GM21360 (cell line): ENCODE measurements around the gene GNG13.
"Not testable (repeated sequence)": the region's sequence is repeated elsewhere in the genome, so short reads cannot be mapped to it uniquely, and the experiment has no call there.

ENCODE experiments used
- ATAC-seq: cut with Tn5 transposase; IDR thresholded peaks from one replicate; pipeline ENCODE4 v1.9.1; 2021; ENCODE audit warnings: mild to moderate bottlenecking, moderate library complexity; ENCODE audit not compliant: unreplicated experiment

GNG13 gene, protein sequence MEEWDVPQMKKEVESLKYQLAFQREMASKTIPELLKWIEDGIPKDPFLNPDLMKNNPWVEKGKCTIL

GRCh38 chr16:799948-800833 lies at the start of gene GNG13:
Gene GNG13, minus strand, starts transcription at chr16:800734. Its CDS starts 1,657 bp downstream, at chr16:799077.
- ATAC-seq = no peak

GRCh38 chr16:848510-849253 lies 48.1 kb upstream of the GNG13 start:
- ATAC-seq = no peak

GRCh38 chr16:847681-848445 lies 47.3 kb upstream of the GNG13 start:
- ATAC-seq = no peak

- ATAC-seq = no peak
These were observed 46.6 kb upstream of the GNG13 start for GRCh38 chr16:847151-847550.

DNA sequence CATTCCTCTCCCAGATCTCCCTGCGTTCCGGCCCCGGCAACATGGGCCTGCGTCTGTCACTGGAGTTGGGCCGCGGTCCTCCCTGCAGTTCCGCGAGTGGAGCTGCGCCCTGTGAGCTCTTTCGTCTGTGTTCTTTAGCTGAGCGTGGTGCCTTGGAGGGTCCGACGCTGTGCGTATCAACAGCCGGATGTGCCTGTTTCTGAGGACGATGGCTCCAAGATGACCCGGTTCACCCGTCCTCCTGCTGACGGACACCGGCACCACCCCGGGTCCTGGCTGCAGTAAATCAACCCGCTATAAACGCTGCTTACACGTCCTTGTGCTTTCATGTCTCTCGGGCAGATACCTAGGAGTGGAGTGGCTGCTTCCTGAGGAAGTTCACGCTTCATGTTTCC lies 44.8 kb upstream of the GNG13 start:
- no peak for ATAC-seq

DNA sequence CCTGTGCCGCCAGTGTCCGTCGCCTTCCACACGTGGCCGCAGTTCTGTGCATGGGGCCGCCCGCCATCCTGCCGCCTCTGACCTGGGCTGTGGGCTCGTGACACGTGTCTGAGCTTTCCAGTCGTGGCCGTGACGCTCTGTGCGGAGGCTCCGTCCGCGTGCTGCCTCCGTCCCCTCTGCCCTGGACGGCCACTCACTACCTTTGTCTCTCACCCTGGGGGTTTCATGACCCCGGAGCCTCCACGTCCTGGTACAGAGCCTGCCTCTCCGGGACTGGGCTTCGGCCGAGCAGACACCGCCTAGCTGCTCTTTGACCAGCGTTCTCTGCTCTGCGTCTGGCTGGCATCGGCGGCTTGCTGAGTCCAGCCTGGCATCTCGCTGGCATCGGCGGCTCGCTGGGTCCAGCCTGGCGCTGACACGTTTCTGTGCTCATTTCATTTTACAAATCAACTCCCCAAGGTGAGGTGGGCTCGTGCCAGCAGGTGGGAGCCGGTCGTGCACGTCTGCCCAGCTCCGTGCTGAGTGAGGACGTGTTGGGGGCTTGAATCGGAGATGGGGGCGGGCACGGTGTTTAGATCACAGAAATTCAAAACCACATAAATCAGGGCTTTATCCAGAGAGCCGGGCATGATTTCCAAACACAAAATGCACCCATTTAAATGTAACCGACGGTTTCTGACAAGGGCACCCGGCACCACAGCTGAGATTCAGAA lies 44.3 kb upstream of the GNG13 start:
- ATAC-seq = no peak

DNA sequence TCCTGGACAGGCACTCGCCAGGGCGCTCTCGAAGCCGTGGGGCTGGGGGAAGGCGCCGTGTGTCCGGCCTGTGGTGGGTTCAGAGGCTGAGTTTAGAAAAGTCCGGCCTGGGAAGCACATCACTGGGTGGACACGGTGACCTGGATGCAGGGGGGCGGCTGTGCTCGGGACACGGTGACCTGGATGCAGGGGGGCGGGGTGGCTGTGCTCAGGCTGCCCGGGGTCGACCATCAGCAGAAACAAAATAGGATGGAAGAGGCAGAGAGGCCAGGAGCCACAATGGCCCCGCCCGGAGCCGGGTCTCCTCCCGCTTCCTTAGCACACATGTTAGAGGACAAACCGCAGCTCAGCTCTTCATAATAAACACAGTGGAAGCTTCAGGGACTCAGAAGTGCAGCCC lies 43.2 kb upstream of the GNG13 start:
- ATAC-seq = no peak

- ATAC-seq = no peak
These were observed 42.4 kb upstream of the GNG13 start for GRCh38 chr16:842711-843560.

DNA sequence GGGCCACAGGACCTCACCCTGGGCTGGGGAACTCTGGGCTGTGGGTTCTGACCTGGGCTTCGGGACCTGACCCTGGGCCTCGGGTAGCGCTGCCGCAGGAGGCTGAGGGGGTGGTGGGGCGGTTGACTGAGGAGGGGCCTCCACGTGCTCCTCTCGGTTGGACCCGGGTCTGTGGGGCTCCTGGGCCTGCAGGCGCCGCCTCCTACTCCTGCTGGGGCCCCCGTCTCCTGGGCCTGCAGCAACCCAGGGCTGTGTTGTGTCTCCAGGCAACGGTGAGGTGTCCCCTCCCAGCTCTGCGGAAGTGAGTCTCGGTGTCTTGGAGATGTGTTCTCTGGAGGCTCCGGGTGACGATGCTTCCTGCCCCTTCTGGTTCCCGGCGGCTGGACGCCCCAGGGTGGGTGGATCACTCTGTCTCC lies 41.5 kb upstream of the GNG13 start:
- no peak for ATAC-seq

DNA sequence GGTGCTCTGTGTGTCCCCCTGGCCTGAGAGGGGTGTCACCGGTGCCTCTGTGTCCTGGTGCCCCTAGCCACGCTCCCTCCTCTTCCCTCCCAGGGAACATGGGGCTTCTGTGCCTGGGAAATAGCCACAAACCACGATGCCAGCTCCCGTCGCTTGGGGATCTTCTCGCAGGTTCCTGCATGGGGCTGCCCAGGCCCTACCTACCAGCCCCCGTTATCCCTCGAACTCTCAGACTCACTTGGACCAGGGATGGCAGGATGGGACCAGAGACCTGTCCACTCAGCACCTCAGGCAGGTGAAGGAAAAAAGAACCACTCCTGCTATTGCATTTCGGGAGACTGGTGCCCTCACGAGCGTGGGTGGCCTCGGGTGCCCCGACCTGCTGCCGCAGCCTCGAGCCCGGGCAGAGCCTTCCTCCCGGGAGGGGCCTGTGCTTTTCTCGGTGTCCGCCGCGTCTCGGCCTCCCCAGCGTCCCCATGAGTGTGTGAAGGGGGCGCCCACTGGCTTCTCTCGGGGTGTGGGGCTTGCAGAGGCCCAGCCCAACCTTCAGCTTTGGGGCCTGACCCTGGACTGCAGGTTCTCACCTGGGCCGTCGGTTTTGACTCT lies 41.0 kb upstream of the GNG13 start:
- no peak for ATAC-seq

GRCh38 chr16:840561-841454 lies 40.3 kb upstream of the GNG13 start:
- ATAC-seq = no peak

GRCh38 chr16:839643-840408 lies 39.3 kb upstream of the GNG13 start:
- ATAC-seq = no peak

- ATAC-seq = no peak
These were observed 38.2 kb upstream of the GNG13 start for GRCh38 chr16:838741-839140.

GRCh38 chr16:836822-837221 lies 36.3 kb upstream of the GNG13 start:
- not testable (repeated sequence) for ATAC-seq

GRCh38 chr16:836221-836620 lies 35.7 kb upstream of the GNG13 start:
- no peak for ATAC-seq

GRCh38 chr16:835373-835772 lies 34.8 kb upstream of the GNG13 start:
- no peak for ATAC-seq

DNA sequence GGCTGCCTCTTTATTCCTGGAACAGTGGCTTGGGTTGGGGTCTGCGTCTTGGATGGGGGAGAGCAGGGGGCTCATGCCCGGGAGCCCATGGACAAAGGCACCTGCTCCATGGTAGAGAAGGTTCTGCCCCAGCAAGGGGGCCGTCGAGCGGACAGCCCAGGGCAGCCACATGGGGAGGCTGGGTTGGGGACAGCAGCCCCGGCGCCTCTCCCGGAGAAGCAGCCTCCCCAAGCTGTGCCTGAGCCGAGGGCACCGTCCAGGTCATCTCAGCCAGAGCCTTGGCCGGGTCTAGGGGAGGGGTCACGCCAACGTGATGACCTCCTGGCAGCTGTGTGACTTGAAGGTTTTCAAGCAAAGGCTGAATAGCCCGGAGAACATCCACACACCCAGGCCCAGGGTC lies 32.9 kb upstream of the GNG13 start:
- ATAC-seq = no peak
